OCI-LY7 (cell line): ENCODE measurements around the gene GHITM.

ENCODE experiments used
- EZH2phosphoT487 ChIP-seq: fragments of 200-600 bp; sonication (generic); IDR thresholded peaks from 2 replicates; pipeline ENCODE4 v1.6.1; 2018; ENCODE audit warnings: low read depth, borderline replicate concordance, mild to moderate bottlenecking, mixed run types, antibody characterized with exemption, low read length, moderate library complexity, mixed read lengths
- TF ChIP-seq, protein P1 (sequence below): fragments of 200-600 bp; sonication (generic); conservative IDR thresholded peaks from 2 replicates; pipeline ENCODE4 v1.5.1; 2014; ENCODE audit warnings: mild to moderate bottlenecking, antibody characterized with exemption, low read length, moderate library complexity, mixed read lengths

DNA sequence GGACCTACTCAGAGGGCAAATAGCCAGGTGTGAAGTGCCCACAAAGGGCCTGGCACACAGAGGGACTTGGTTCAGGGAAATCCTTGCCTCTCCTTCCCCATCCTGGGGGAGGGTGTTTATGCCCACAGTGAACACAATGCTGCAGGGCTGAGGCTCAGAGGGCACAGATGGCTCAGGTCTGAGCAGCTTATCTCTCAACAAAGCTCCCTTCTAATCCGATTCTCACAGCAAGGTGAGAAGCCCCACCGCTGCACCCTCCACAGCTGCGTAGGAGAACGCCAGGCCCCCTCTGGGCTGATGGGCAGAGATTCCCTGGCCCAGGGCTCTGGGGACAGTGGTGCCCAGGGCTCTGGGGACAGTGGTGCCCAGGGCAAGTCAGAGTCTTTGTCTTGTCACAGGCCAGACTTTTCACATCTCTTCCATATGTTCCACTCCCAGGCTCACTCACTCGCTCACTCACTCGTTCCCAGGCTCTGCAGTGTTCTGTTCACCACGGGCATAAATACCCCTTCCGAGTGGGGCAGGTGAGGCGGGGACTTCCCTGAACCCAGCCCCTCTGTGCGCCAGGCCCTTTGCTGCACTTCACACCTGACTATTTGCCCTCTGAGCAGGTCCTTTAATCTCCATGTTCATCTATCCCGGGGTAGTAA is 46.3 kb downstream of the GHITM start:
- TF ChIP-seq, protein P1, sequence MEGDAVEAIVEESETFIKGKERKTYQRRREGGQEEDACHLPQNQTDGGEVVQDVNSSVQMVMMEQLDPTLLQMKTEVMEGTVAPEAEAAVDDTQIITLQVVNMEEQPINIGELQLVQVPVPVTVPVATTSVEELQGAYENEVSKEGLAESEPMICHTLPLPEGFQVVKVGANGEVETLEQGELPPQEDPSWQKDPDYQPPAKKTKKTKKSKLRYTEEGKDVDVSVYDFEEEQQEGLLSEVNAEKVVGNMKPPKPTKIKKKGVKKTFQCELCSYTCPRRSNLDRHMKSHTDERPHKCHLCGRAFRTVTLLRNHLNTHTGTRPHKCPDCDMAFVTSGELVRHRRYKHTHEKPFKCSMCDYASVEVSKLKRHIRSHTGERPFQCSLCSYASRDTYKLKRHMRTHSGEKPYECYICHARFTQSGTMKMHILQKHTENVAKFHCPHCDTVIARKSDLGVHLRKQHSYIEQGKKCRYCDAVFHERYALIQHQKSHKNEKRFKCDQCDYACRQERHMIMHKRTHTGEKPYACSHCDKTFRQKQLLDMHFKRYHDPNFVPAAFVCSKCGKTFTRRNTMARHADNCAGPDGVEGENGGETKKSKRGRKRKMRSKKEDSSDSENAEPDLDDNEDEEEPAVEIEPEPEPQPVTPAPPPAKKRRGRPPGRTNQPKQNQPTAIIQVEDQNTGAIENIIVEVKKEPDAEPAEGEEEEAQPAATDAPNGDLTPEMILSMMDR = no peak
- no peak for TF ChIP-seq EZH2phosphoT487
